Stimulated activated naive CD8-positive, alpha-beta T cell treated with anti-CD3 and anti-CD28 coated beads, Interleukin-15, Interleukin-2, amounts not matched to agents 100 U/mL and 50 U/mL, for 24 hours (primary cell): ENCODE data around the gene SMPX.
A peak's percentile ranks its signal among the peaks of the same experiment; 100 is the strongest.

ENCODE experiments used
- ATAC-seq: fragments of 150-1000 bp; cut with Tn5 transposase; one replicate; pipeline ENCODE4 v1.10.0; 2021
- DNase-seq: peaks from one replicate; pipeline ENCODE4 v3.0.0; 2021

SMPX gene

DNA sequence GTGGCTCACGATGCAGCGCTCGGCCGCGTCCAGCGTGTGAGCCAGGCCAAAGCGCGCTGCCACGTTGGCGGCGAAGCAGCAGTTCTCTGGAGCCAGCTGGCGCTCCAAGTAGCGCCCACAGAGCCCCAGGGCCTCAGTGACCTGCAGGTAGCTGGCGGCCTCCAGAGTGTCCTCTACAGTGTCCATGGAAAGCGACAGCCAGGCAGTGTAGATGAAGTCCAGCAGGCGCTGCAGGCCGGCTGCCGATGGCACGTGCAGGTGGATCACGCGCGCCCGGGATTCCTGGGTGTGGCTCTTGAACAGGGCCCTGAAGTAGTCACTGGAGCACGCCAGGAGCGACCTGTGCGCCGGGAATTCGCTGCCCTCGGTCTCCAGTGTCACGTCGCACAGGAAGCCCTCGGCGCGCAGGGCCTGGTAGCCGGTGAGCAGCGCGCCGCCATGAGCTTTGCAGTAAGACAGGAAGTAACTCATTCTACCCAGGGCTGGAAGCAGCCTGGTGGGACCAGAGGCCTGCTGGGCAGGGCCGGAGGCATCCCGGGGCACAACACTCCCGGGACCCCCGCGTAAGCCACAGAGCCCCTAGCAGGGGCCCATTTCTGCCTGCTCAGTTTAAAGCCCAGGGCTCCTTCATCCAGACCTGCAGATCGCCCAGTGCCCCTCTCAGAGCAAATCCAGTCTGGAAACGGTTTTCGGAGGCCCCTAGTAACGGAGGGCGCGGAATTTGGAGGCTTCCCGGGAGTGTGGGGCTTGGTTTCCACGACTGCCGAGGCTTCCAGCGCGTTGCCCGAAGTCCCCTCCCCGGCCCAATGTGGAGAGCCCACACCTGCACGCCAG, 100.4 kb downstream of the SMPX start:
- ATAC-seq (no peak), DNase-seq (peak; percentile 3)

DNA sequence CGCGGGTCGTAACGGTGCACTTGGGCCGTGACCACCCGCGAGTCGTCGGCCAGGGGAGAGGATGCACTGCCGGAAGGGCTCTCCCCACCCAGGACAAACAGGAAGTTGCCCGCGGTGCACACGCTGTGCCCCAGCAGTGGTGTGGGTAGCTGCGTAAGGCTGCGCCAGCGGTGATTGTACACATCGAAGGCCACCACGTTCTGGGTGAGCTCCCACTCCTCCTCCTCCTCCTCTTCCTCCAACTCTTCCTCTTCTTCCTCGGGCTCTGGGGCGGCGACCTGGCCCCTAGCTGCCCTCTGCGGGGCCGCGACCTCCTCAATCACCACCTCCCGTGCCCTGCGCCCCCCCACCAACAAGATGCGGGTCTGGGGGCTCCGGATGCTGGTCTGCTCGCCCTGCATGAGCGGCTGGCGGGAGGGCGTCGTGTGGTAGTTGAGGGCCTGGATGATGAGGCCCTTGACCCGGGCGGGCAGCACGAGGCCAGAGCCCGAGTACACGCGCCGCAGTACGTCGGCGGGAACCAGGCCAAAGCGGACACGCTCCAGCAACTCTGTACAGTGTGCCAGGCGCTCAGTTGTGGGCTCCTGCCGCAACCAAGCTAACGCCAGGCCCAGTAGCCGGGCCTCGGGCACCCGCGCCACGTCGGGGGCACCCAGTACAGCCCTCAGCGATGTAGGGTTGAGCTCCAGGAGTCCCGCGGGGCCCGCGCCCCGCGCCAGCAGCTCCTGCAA, 101.2 kb downstream of the SMPX start:
- ATAC-seq (no peak), DNase-seq (no peak)
